HL-60 (cell line): Measurements from ENCODE around the gene ATP11A.

Source experiments
- GABPA ChIP-seq: IDR thresholded peaks from 2 replicates; pipeline ENCODE4 v1.6.1; 2012; ENCODE audit warnings: low read depth
- POLR2AphosphoS5 ChIP-seq: IDR thresholded peaks from 2 replicates; pipeline ENCODE4 v1.6.1; 2012; ENCODE audit warnings: low read depth
- SPI1 ChIP-seq: IDR thresholded peaks from 2 replicates; pipeline ENCODE4 v1.6.1; 2012; ENCODE audit warnings: low read depth, mild to moderate bottlenecking, borderline replicate concordance
- TF ChIP-seq, protein P1 (sequence below): IDR thresholded peaks from one replicate; pipeline ENCODE4 v1.5.1; 2011; ENCODE audit warnings: low read length, control low read depth, inconsistent platforms; ENCODE audit not compliant: insufficient read depth
- TF ChIP-seq, protein P2 (sequence below): IDR thresholded peaks from 2 replicates; pipeline ENCODE4 v1.6.1; 2012; ENCODE audit warnings: low read depth; ENCODE audit not compliant: insufficient replicate concordance

DNA sequence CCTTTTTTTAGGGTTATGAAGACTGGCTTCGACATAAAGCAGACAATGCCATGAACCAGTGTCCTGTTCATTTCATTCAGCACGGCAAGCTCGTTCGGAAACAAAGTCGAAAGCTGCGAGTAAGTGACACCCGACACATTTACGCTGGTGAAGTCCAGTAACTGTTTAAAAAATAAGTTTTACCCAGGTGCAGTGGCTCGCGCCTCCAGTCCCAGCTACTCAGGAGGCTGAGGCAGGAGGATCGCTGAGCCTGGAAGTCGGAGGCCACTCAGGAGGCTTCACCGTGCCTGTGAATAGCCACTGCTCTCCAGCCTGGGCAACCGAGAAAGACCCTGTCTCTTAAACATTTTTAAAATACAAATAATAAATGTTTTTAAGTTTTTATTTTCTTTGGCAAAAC, 120.8 kb downstream of the ATP11A start:
- TF ChIP-seq, protein P1, sequence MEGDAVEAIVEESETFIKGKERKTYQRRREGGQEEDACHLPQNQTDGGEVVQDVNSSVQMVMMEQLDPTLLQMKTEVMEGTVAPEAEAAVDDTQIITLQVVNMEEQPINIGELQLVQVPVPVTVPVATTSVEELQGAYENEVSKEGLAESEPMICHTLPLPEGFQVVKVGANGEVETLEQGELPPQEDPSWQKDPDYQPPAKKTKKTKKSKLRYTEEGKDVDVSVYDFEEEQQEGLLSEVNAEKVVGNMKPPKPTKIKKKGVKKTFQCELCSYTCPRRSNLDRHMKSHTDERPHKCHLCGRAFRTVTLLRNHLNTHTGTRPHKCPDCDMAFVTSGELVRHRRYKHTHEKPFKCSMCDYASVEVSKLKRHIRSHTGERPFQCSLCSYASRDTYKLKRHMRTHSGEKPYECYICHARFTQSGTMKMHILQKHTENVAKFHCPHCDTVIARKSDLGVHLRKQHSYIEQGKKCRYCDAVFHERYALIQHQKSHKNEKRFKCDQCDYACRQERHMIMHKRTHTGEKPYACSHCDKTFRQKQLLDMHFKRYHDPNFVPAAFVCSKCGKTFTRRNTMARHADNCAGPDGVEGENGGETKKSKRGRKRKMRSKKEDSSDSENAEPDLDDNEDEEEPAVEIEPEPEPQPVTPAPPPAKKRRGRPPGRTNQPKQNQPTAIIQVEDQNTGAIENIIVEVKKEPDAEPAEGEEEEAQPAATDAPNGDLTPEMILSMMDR, result no peak
- TF ChIP-seq, protein P2, sequence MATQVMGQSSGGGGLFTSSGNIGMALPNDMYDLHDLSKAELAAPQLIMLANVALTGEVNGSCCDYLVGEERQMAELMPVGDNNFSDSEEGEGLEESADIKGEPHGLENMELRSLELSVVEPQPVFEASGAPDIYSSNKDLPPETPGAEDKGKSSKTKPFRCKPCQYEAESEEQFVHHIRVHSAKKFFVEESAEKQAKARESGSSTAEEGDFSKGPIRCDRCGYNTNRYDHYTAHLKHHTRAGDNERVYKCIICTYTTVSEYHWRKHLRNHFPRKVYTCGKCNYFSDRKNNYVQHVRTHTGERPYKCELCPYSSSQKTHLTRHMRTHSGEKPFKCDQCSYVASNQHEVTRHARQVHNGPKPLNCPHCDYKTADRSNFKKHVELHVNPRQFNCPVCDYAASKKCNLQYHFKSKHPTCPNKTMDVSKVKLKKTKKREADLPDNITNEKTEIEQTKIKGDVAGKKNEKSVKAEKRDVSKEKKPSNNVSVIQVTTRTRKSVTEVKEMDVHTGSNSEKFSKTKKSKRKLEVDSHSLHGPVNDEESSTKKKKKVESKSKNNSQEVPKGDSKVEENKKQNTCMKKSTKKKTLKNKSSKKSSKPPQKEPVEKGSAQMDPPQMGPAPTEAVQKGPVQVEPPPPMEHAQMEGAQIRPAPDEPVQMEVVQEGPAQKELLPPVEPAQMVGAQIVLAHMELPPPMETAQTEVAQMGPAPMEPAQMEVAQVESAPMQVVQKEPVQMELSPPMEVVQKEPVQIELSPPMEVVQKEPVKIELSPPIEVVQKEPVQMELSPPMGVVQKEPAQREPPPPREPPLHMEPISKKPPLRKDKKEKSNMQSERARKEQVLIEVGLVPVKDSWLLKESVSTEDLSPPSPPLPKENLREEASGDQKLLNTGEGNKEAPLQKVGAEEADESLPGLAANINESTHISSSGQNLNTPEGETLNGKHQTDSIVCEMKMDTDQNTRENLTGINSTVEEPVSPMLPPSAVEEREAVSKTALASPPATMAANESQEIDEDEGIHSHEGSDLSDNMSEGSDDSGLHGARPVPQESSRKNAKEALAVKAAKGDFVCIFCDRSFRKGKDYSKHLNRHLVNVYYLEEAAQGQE, result no peak
- TF ChIP-seq POLR2AphosphoS5 (no peak), GABPA (no peak), SPI1 (no peak)
